Uterus (tissue), 4 donors: ENCODE results near the gene DYNLT2. TPM values are rescaled to one million over a fixed set of nuclear protein-coding genes. Genes with fewer than 3 reads are reported as not detected.

Source experiments
- DNase-seq, 2 donors: peaks; one replicate each; pipeline ENCODE4 v3.0.0-alpha.2; 2019 to 2020
- H3K27ac ChIP-seq, 2 donors: fragments of 200-600 bp; sonication (generic); 1 replicate in 1 of 2; 2 replicates in 1 of 2; pipeline ENCODE4 v1.5.1; 2016 to 2018
- H3K27me3 ChIP-seq, 2 donors: fragments of 200-600 bp; sonication (generic); one replicate each; pipeline ENCODE4 v1.5.1; 2018 to 2019; ENCODE audit warnings: control low read depth in 1 of 2
- H3K36me3 ChIP-seq, 2 donors: fragments of 200-600 bp; sonication (generic); one replicate each; pipeline ENCODE4 v1.5.1; 2019; ENCODE audit warnings: control low read depth in 1 of 2
- H3K4me1 ChIP-seq, 2 donors: fragments of 200-600 bp; sonication (generic); one replicate each; pipeline ENCODE4 v1.5.1; 2018 to 2019; ENCODE audit warnings: control low read depth in 1 of 2
- H3K4me3 ChIP-seq, 2 donors: fragments of 200-600 bp; sonication (generic); 1 replicate in 1 of 2; 2 replicates in 1 of 2; pipeline ENCODE4 v1.5.1; 2018 to 2019; ENCODE audit warnings: mild to moderate bottlenecking in 1 of 2
- H3K9me3 ChIP-seq, 2 donors: fragments of 200-600 bp; sonication (generic); one replicate each; pipeline ENCODE4 v1.5.1; 2019; ENCODE audit warnings: control low read depth in 1 of 2
- CTCF ChIP-seq, 4 experiments: fragments of 200-600 bp in 2 of 4; fragments of 450-650 bp in 2 of 4; sonication (generic) in 2 of 4; IDR thresholded peaks; one replicate each; pipeline ENCODE4 v1.5.1; 2016 to 2019; ENCODE audit warnings: antibody characterized with exemption in 4 of 4, mild to moderate bottlenecking in 2 of 4, moderate library complexity in 1 of 4
- POLR2A ChIP-seq, 2 donors: fragments of 450-650 bp; IDR thresholded peaks; one replicate each; pipeline ENCODE4 v1.6.1; 2016; ENCODE audit warnings: antibody characterized with exemption in 2 of 2, mild to moderate bottlenecking in 1 of 2, moderate library complexity in 1 of 2
- intact Hi-C: fragments of 100-400 bp; cut with DNase I; formaldehyde crosslinking; loops from one replicate; pipeline ENCODE4 v1.15.1; 2023; ENCODE audit warnings: low total_unique reads
- total RNA-seq, 4 donors: library from RNA; depleted of rRNA in 3 of 4; stranded (reverse); fragments of >200 nt in 3 of 4; gene quantifications; one replicate each; pipeline versions ENCODE4 v1.1.0 to v1.2.4, GENCODE V29; 2014 to 2023
- donor health status: DM: yes; HTN: yes; CAD: no.

The DYNLT2 gene
- total RNA-seq, 4 donors from 2014 or later: 0.26 to 3.0 (median 2.7) TPM; not detected in 1

GRCh38 chr6:169783971-169784820 lies 32.8 kb upstream of the DYNLT2 start:
- DNase-seq: no peak
- H3K36me3 ChIP-seq: no peaks in the 10 kb centered on the region

DNA sequence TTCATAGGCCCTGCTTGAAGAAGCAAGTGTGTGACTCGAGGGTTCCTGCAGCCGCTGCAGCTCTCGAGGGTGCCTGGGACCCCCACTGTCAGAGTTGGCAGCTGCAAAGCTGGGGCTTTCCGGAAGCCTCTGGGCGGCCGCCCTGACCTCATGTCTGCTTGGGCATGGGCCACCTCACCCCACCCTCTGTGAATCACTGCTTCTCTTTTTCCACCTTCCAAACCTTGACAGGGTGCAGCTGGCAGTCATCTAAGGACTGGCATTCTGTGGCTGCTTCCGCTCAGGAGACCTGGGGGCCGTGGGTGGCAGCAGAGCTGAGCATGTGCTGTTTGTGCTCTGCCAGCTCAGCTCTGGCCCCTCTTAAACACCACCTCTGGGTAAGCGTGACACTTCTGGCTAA lies 32.0 kb upstream of the DYNLT2 start:
- no peaks in the 10 kb centered on the region for H3K9me3 ChIP-seq

More at GRCh38 chr6:169783971-169784820, 32.8 kb upstream of the DYNLT2 start:
- TF ChIP-seq POLR2A (IDR thresholded peaks at IDR 0.05) (no peak), CTCF (IDR thresholded peaks at IDR 0.05) (no peak)
- no peak overlapping the region for H3K4me3 ChIP-seq
- H3K27me3 ChIP-seq: no peaks in the 10 kb centered on the region
- intact Hi-C loops: no loop called here
- H3K27ac ChIP-seq: no peak overlapping the region
- no peaks in the 10 kb centered on the region for H3K9me3 ChIP-seq
- no peaks in the 10 kb centered on the region for H3K4me1 ChIP-seq

DNA sequence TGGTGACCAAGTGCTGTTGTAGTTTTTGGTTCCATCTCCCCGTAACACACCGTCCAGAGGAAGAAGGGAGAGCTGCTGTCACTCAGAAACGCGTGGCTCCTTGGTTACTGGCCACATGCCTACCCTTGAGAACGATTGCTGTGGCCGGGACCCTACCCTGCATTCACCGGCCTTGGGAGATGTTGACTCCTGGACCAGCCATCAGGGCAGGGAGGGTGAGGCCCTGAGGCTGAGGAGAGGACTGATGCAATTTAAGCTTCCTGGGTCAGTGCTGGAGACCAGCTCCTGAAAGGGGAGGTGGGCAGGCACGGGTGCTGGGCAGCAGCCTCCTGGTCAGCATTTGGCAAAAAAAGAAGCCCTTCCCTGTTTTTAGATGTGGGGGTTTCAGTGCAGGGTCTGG lies 31.6 kb upstream of the DYNLT2 start:
- no peaks in the 10 kb centered on the region for H3K9me3 ChIP-seq
- no peak overlapping the region for H3K27ac ChIP-seq
- no peaks in the 10 kb centered on the region for H3K27me3 ChIP-seq
- DNase-seq: no peak
- H3K4me1 ChIP-seq: no peaks in the 10 kb centered on the region
- H3K4me3 ChIP-seq: no peak overlapping the region
- TF ChIP-seq POLR2A (IDR thresholded peaks at IDR 0.05) (no peak), CTCF (IDR thresholded peaks at IDR 0.05) (no peak)
- intact Hi-C loops: no loop called here
- no peaks in the 10 kb centered on the region for H3K36me3 ChIP-seq

More for the DNA sequence above, 32.0 kb upstream of the DYNLT2 start:
- no peaks in the 10 kb centered on the region for H3K4me1 ChIP-seq
- H3K36me3 ChIP-seq: no peaks in the 10 kb centered on the region
- intact Hi-C loops: no loop called here
- H3K4me3 ChIP-seq: no peak overlapping the region
- no peaks in the 10 kb centered on the region for H3K27me3 ChIP-seq
- no peak overlapping the region for H3K27ac ChIP-seq
- DNase-seq: no peak
- TF ChIP-seq CTCF (IDR thresholded peaks at IDR 0.05): no peak

DNA sequence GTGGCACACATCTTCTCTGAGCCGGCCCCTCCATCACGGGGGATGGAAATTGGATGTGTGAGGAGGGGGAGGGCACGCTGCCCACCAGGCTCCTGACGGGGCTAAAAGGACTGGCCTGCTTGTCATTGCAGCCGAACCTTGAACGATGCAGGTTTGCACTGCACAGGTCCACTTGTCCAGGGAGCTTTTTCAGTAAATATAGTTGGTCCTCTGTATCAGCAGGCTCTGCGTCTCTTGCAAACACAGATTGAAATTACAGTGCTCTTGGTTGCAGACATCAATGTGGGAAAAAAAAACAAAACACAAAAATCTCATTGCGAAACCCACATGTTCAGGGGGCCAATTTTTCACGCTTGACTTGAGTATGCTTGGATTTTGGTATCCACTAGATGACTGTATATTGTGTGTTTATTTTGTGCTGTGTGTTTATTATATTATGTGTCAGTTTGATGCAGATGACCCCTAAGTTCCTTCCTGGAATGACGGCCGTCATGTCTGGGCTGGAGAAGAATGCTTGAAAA lies 29.3 kb upstream of the DYNLT2 start:
- Histone ChIP-seq H3K4me3 (no peak overlapping the region), H3K9me3 (no peaks in the 10 kb centered on the region), H3K36me3 (no peaks in the 10 kb centered on the region), H3K27me3 (no peaks in the 10 kb centered on the region), H3K4me1 (no peaks in the 10 kb centered on the region), H3K27ac (no peak overlapping the region)
- TF ChIP-seq CTCF (IDR thresholded peaks at IDR 0.05) (no peak), POLR2A (IDR thresholded peaks at IDR 0.05) (no peak)
- intact Hi-C loops: no loop called here
- DNase-seq: no peak

DNA sequence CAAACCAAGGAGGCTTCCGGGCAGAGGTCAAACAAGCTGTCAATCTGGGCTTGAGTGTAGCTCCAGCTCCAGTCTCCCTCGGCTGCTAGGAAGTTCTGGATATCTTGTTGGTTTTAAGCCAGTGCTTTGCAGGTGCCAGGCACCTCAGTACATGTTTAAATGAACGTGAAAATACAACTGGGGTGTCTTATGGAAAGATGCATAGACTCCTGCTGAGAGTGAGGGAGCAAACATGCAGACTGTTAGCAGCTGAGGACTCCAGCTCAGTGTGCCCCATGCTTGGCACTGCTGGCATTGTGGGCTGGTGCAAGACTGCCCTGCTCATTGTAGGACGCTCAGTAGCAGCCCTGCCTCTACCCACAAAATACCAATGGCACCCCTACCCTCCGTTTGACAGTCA lies 28.5 kb upstream of the DYNLT2 start:
- no peak for TF ChIP-seq POLR2A (IDR thresholded peaks at IDR 0.05)
- Histone ChIP-seq H3K4me1 (no peaks in the 10 kb centered on the region), H3K4me3 (no peak overlapping the region), H3K9me3 (no peaks in the 10 kb centered on the region), H3K36me3 (no peaks in the 10 kb centered on the region), H3K27ac (no peak overlapping the region), H3K27me3 (no peaks in the 10 kb centered on the region)
- intact Hi-C loops: no loop called here
- DNase-seq: no peak
